H1 (cell line): Measurements from ENCODE around the gene ZNF202. TPM values are rescaled to one million over a fixed set of nuclear protein-coding genes. Genes with fewer than 3 reads are reported as not detected.

ENCODE experiments used
- CHD7 ChIP-seq: fragments of 300-600 bp; sonication (generic); IDR thresholded peaks from 2 replicates; pipeline ENCODE4 v1.7.1; 2012; ENCODE audit warnings: low read length, moderate library complexity, mild to moderate bottlenecking, inconsistent platforms; ENCODE audit not compliant: insufficient replicate concordance
- HDAC2 ChIP-seq, 2 experiments: fragments of 300-600 bp in 1 of 2; sonication (generic) in 1 of 2; IDR thresholded peaks; 2 replicates each; pipeline ENCODE4 v1.6.1; 2011 to 2012; ENCODE audit warnings: low read depth in 2 of 2, low read length in 2 of 2, mild to moderate bottlenecking in 2 of 2, moderate library complexity in 2 of 2, borderline replicate concordance in 1 of 2, inconsistent platforms in 1 of 2
- KDM1A ChIP-seq: fragments of 200-600, 300-600 bp; sonication (generic); IDR thresholded peaks from 2 replicates; pipeline ENCODE4 v1.7.1; 2016; ENCODE audit warnings: mild to moderate bottlenecking, low read length, borderline replicate concordance
- MAX ChIP-seq: IDR thresholded peaks from 2 replicates; pipeline ENCODE4 v1.6.1; 2012; ENCODE audit warnings: inconsistent platforms
- RXRA ChIP-seq: IDR thresholded peaks from 2 replicates; pipeline ENCODE4 v1.6.1; 2011; ENCODE audit warnings: low read depth, mild to moderate bottlenecking, low read length, moderate library complexity; ENCODE audit not compliant: insufficient read depth
- SIRT6 ChIP-seq: IDR thresholded peaks from one replicate; pipeline ENCODE4 v1.7.1; 2012; ENCODE audit warnings: low read length, inconsistent platforms
- SP2 ChIP-seq: IDR thresholded peaks from 2 replicates; pipeline ENCODE4 v1.6.1; 2012; ENCODE audit warnings: mild to moderate bottlenecking, low read length, inconsistent platforms
- TBP ChIP-seq: IDR thresholded peaks from 2 replicates; pipeline ENCODE4 v1.6.1; 2011; ENCODE audit warnings: low read depth, low read length, improper control_type of control experiment
- YY1 ChIP-seq: IDR thresholded peaks from 2 replicates; pipeline ENCODE4 v1.6.1; 2011; ENCODE audit warnings: low read depth, mild to moderate bottlenecking, low read length
- polyA plus RNA-seq, 7 experiments: library from polyadenylated mRNA; depleted of rRNA in 3 of 7; stranded (reverse) in 5 of 7; unstranded in 2 of 7; fragments of >200 nt in 5 of 7; fragments of 200-250 nt in 2 of 7; gene quantifications; 1 replicate in 5 of 7; 2 replicates in 1 of 7; 4 replicates in 1 of 7; pipeline versions ENCODE4 v1.2.1 to v1.2.3, GENCODE V29; 2011 to 2013; ENCODE audit warnings: missing spikeins in 2 of 7, mixed read lengths in 2 of 7
- total RNA-seq: library from RNA; stranded (reverse); fragmentation: NEBNext Ultra II Directional; extraction: Animal tissue kit (Norgen Biotek cat#: 25700); gene quantifications from 2 replicates; pipeline ENCODE4 v1.2.1, GENCODE V29; 2021

Gene ZNF202
- total and polyA plus RNA-seq, 2 of the 8 experiments (the other 6 are each of a cell fraction or from before 2014, with no cell fraction given), result 14.1 to 33.9 TPM

- TF ChIP-seq CHD7, result no peak
- TF ChIP-seq RXRA, result no peak
- TF ChIP-seq TBP, result no peak
- no peak for TF ChIP-seq MAX
- TF ChIP-seq HDAC2 (IDR thresholded peaks at IDR 0.05; ENCODE audit: borderline replicate concordance in 1 of 2, low read depth in 2 of 2, low read length in 2 of 2), result no peak
- TF ChIP-seq SIRT6, result no peak
- TF ChIP-seq KDM1A, result no peak
- no peak for TF ChIP-seq SP2
- TF ChIP-seq YY1, result no peak
Observed at GRCh38 chr11:123740787-123741158, 687 bp downstream of the ZNF202 start (continued).
